Kidney (tissue), 14 donors: ENCODE results near the gene C1QTNF9B. TPM values are rescaled to one million over a fixed set of nuclear protein-coding genes. Genes with fewer than 3 reads are reported as not detected.

ENCODE experiments used
- DNase-seq, 5 donors: peaks; one replicate each; pipeline ENCODE4 v3.0.0-alpha.2; 2013 to 2020
- FAIRE-seq: peaks from 2 replicates; lab custom pipeline; 2012; peaks lifted over from hg19 to GRCh38; lab: Jason Lieb, UNC
- H3K27ac ChIP-seq, 2 donors: one replicate each; pipeline ENCODE4 v1.7.0; 2013; ENCODE audit warnings: low read depth in 2 of 2, low read length in 2 of 2, inconsistent platforms in 1 of 2
- H3K27me3 ChIP-seq: one replicate; pipeline ENCODE4 v1.7.1; 2013; ENCODE audit warnings: low read length, inconsistent platforms; ENCODE audit not compliant: control insufficient read depth, insufficient read depth
- H3K36me3 ChIP-seq, 3 donors: one replicate each; pipeline versions ENCODE4 v1.7.0 to v1.7.1; 2013; ENCODE audit warnings: low read length in 3 of 3, control low read depth in 1 of 3, inconsistent platforms in 1 of 3; ENCODE audit not compliant: insufficient read depth in 3 of 3, control insufficient read depth in 2 of 3
- H3K4me1 ChIP-seq, 3 donors: one replicate each; pipeline versions ENCODE4 v1.7.0 to v1.7.1; 2013; ENCODE audit warnings: low read length in 3 of 3, inconsistent platforms in 1 of 3, low read depth in 1 of 3; ENCODE audit not compliant: control insufficient read depth in 2 of 3, insufficient read depth in 2 of 3
- H3K4me3 ChIP-seq, 3 donors: one replicate each; pipeline versions ENCODE4 v1.7.0 to v1.8.1; 2013; ENCODE audit warnings: low read length in 3 of 3, control low read depth in 1 of 3, inconsistent platforms in 1 of 3
- H3K9ac ChIP-seq, 3 donors: one replicate each; pipeline versions ENCODE4 v1.7.0 to v1.7.1; 2013; ENCODE audit warnings: low read length in 3 of 3, control low read depth in 1 of 3, inconsistent platforms in 1 of 3
- H3K9me3 ChIP-seq, 3 donors: one replicate each; pipeline versions ENCODE4 v1.7.0 to v1.7.1; 2013; ENCODE audit warnings: low read length in 3 of 3, control low read depth in 1 of 3, inconsistent platforms in 1 of 3; ENCODE audit not compliant: control insufficient read depth in 2 of 3, insufficient read depth in 1 of 3
- CTCF ChIP-seq: IDR thresholded peaks from 3 replicates; pipeline ENCODE4 v1.5.1; 2012; ENCODE audit warnings: mild to moderate bottlenecking, moderate library complexity, borderline replicate concordance; ENCODE audit not compliant: insufficient read depth; ENCODE audit errors: extremely low read depth
- intact Hi-C: fragments of 100-400 bp; cut with DNase I; formaldehyde crosslinking; loops from one replicate; pipeline ENCODE4 v1.11.1; 2022
- polyA plus RNA-seq: library from polyadenylated mRNA; stranded (reverse); fragments of 350-450 nt; fragmentation: Illumina TruSeq; extraction: RNeasy Lipid Tissue Mini Kit (QIAGEN cat#74804); gene quantifications from one replicate; pipeline ENCODE4 v1.2.3, GENCODE V29; 2014; ENCODE audit warnings: low read depth, low replicate concordance; ENCODE audit not compliant: insufficient read depth
- total RNA-seq: library from RNA; stranded (reverse); fragmentation: NEBNext Ultra II Directional; extraction: Animal tissue kit (Norgen Biotek cat#: 25700); gene quantifications from one replicate; pipeline ENCODE4 v1.2.1, GENCODE V29; 2021
- donor health status: control.
- donor health status: control.
- donor health status: control.
- donor health status: control.
- donor health status: control.
- donor health status: DM: yes; HTN: yes; CAD: no.
- donor health status: Normal renal cell carcinoma (clear cell type).

Gene C1QTNF9B
- total and polyA plus RNA-seq, 2 donors from 2014 or later, result not detected

GRCh38 chr13:23923031-23923430, 25.7 kb upstream of the C1QTNF9B start:
- H3K9ac ChIP-seq, result no peak overlapping the region
- no peaks in the 10 kb centered on the region for H3K4me1 ChIP-seq
- DNase-seq (no peak), FAIRE-seq (no peak)
- no peak overlapping the region for H3K27ac ChIP-seq
- H3K9me3 ChIP-seq, result no peaks in the 10 kb centered on the region
- TF ChIP-seq CTCF, result no peak
- no peaks in the 10 kb centered on the region for H3K36me3 ChIP-seq
- H3K27me3 ChIP-seq, result no peaks in the 10 kb centered on the region
- H3K4me3 ChIP-seq, result no peak overlapping the region
- intact Hi-C loops, result loop anchor here (10.0 kb wide), 1 partner anchor 302 kb away; no protein-coding TSS in a partner anchor

- Histone ChIP-seq H3K27ac (no peak overlapping the region), H3K9me3 (no peaks in the 10 kb centered on the region), H3K36me3 (no peaks in the 10 kb centered on the region), H3K4me1 (no peaks in the 10 kb centered on the region), H3K4me3 (no peak overlapping the region), H3K9ac (no peak overlapping the region), H3K27me3 (no peaks in the 10 kb centered on the region)
- FAIRE-seq (no peak), DNase-seq (no peak)
- TF ChIP-seq CTCF, result no peak
- intact Hi-C loops, result loop anchor here (10.0 kb wide), 1 partner anchor 303 kb away; no protein-coding TSS in a partner anchor
Observed at GRCh38 chr13:23922005-23922932, 25.0 kb upstream of the C1QTNF9B start.

- DNase-seq, result peak in 4 of 5 donors; percentile 48 to 86 (median 69)
- intact Hi-C loops, result loop anchor here (10.0 kb wide), 1 partner anchor 303 kb away; no protein-coding TSS in a partner anchor
- peak; percentile 67 for TF ChIP-seq CTCF
Observed at GRCh38 chr13:23921451-23921888, 24.2 kb upstream of the C1QTNF9B start.

More at GRCh38 chr13:23921451-23921888, 24.2 kb upstream of the C1QTNF9B start:
- Histone ChIP-seq H3K9ac (no peak overlapping the region), H3K27me3 (no peaks in the 10 kb centered on the region), H3K9me3 (no peaks in the 10 kb centered on the region), H3K4me1 (no peaks in the 10 kb centered on the region), H3K4me3 (no peak overlapping the region), H3K27ac (no peak overlapping the region), H3K36me3 (no peaks in the 10 kb centered on the region)
- peak; percentile 99 for FAIRE-seq
